Stimulated activated CD4-positive, alpha-beta T cell treated with anti-CD3 and anti-CD28 coated beads, Interleukin-1b, Interleukin-23, amount 100 ng/mL, for 4 hours (primary cell): ENCODE measurements around the gene ASGR1.

Experiments used
- DNase-seq, 2 donors: peaks; one replicate each; pipeline ENCODE4 v3.0.0-alpha.2; 2020; ENCODE audit warnings: low read depth in 2 of 2

Gene ASGR1, protein sequence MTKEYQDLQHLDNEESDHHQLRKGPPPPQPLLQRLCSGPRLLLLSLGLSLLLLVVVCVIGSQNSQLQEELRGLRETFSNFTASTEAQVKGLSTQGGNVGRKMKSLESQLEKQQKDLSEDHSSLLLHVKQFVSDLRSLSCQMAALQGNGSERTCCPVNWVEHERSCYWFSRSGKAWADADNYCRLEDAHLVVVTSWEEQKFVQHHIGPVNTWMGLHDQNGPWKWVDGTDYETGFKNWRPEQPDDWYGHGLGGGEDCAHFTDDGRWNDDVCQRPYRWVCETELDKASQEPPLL

DNA sequence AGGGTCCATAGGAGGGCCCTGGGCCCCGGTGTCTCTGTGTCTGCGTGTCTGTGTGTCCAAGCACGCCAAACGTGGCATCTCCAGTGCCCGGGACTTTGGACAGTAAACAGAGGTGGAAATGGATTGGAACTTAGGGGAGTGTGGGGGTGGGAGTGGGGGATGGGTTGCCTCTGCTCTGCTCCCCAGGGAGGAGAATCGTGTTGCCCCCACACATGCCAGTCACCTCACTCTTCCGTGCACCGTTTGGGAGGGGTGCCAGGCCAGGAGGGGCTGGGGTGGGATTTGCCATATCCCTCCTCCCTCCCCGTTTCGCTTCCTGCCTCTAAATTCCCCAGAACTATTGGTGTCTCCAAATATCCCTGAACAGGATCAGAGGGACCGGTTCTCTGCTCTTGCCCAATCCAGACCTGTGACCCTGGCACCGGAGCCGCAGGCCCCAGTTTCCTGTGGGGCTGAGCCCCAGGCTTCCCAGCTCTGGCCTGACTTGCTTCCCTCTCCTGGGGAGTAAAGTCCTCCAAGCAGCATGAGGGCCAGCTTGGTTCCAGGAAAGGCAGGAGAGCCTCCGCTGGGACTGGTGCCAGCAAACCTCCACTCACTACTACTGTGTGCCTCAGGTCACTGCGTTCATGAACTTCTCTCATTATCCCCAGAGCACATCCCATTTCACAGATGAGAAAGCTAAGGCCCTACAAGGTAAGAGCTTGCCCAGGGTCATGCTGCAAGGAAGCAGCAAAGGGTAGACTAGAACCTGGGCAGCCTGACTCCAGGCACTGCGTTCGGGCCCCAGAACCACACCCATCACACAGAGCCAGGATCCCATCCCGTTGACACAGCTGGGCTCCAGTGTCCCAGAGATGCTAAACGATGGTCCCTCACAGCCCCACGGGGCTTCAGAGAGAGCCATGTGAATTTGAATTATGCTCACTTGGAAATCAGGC lies at the start of gene ASGR1:
ASGR1 (minus strand) TSS at position 54 of the 938 bp plus-strand sequence. CDS start 807 bp downstream, outside the sequence.
- no peak for DNase-seq

DNA sequence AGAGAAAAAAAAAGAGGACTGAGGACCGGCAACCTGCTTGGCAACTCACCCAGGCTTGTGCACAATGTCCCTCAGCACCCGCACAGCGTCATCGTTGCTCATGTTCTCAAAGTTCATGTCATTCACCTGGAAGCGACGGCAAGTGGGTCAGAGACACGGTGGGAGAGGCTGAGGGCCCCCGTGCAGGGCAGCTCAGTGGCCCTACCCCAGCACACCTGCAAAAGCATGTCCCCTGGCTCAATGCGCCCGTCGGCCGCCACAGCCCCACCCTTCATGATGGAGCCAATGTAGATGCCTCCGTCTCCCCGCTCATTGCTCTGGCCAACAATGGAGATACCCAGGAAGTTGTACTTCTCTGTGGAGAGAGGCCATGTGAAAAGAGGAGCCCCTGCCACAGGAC lies 49.8 kb upstream of the ASGR1 start:
- DNase-seq: no peak

DNA sequence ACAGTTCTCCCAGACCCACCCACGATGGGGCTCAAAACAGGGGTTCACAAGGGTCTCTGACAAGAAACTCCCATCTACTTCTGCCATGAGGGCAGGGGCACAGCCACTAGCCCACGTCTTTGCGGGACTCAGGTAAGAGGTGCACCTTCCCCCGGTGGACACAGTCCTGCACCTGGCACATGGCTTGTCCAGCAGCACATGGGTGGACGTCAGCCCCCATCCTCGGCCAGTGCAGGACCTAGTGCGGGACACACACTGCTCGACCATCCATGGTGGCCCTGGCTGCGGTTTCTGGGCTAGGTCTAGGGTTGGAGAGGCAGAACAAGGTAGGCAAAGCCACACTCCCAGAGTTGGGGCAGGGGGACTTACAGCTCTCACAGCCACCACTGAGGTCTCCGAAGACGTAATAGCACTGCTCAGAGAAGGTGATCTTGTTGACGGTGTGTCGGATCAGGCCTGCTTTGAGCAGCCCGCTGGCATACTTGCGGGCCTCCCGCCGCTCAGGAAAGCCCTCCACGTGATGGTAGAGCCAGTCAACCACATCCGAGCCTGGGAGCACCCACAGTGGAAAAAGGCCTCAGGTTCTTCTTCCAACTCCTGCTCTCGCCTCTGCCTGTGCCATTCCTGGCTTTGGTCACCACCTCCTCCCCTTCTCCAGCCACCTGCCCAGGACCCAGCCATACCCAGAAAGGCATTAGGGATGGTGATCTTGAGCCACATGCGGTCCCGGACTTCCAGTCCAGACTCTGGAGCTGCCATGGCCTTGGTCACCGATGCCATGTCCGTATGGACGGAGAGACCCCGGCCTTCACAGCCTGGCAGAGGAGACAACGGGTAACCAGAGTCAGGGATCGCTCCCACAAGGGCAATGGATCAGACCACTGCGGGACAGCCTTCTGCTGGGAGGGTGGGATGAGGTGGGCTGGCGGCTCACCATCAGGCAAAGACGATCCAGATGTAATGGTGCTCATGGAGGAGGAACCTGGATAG lies 47.8 kb upstream of the ASGR1 start:
- no peak for DNase-seq

DNA sequence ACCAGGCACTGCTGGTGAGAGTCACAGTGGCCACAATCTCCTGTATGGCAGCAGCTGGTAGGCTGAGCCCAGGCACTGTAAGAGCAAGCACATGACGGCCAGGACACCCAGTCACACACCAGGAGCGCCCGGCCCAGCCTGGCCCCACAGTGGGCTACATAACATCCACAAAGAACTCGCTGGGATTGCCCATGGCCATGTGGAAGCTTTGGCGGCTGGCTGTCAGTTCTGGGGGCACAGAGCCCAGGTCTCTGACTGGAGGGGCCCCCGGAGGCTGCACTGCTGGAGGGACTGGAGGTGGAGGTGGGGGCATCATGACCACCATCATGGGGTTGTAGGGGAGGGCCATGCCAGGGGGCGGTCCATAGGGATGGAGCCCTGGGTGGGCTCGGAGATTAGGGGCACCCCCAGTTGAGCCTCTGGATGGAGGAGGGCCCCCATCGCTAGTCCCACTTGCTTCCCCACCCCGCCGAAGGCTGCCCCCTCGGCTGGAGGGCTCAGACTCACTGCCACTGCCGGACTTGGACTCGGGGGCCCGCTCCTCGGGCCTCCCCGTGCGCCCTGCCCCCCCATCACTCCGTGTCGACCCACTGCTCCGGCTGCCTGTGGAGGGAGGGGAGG lies 46.7 kb upstream of the ASGR1 start:
- no peak for DNase-seq

DNA sequence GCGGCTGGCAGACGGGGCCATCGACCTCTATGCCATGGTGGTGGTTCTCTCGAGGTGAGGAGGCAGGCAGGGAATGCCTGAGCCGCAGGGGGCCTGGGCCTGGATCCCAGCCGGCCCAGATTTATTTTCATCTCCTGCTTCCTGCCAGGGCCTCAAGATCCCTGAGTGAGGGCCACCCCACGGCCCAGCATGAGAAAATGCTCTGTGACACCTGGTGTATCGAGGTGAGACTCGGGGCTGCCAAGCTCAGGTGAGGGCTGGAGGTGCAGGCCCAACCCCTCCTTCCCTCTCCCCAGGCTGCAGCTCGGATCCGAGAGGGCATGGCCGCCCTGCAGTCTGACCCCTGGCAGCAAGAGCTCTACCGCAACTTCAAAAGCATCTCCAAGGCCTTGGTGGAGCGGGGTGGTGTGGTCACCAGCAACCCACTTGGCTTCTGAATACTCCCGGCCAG lies 45.5 kb upstream of the ASGR1 start:
- no peak for DNase-seq

DNA sequence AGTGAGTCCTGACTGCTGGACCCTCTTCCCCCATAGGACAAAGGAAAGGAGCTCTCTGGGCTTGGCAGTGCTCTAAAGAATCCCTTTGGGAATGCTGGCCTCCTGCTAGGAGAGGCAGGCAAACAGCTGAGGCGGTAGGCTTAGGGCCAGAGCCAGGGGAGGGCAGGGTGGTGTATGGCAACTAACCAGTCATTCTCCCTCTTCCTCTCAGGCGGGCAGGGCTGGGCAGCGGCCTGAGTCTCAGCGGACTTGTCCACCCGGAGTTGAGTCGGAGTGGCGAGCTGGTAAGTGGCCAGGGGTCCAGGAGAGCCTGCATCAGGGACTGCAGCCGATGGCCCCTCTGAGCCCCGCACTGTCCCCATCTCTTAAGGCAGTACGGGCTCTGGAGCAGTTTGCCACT lies 44.9 kb upstream of the ASGR1 start:
- DNase-seq: no peak

DNA sequence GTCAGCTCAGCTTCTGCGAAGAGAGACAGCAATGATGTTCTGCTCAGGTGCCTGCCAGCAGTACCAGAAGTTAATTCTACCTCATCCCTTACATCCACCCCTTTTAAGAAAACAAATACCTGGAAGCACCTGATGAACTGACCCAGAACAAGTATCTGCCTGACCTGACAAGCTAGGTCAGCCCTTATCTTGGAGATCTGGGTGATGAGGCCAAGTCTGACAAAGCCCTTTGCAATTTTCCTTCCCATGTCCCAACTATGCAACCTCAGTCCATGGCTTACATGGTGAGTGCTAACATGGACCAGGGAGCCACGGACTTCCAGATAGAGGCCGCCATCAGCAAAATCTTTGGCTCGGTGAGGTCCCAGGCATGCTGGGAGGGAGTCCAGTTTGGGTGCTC lies 44.2 kb upstream of the ASGR1 start:
- no peak for DNase-seq

DNA sequence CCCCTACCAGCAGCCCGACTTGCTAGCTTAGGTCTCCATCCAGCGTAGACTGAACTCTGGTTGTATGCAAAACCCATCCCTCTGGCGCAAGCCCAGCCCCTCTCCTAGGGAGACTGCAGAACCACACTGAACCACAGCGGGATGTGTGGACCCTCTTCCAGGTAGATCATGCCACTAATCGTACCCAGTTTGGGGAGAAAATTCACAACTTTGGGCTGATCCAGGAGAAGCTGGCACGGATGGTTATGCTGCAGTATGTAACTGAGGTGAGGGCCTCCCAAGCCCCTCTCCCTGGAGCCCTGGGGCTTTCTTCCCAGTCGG lies 43.8 kb upstream of the ASGR1 start:
- no peak for DNase-seq

DNA sequence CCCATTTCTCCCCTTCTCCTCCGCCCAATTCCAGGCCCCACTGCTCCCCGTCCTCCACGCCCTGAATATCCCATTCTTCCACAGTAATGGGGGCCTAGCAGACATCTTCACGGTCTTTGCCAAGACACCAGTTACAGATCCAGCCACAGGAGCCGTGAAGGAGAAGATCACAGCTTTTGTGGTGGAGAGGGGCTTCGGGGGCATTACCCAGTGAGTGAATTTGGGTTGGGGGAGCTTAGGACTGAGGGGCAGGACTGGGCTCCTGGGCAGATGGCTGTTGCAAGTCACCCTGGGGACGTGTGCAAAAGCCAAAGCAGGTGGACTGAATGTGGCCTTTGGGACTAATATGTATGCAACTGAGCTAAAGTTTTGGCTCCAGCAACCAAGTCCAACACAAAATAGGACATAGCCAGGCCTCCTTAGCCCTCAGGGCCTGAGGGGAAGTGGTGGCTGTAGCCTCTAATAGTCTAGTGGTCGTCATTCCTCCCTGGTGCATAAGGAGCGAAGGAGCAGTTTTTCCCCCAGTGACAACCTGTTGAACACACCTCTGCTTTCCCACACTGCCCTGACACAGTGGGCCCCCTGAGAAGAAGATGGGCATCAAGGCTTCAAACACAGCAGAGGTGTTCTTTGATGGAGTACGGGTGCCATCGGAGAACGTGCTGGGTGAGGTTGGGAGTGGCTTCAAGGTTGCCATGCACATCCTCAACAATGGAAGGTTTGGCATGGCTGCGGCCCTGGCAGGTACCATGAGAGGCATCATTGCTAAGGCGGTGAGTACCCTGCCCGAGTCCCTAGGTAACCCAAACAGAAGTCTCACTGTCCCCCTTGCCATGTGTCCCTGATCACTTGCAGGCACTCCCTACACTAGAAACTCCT lies 43.2 kb upstream of the ASGR1 start:
- no peak for DNase-seq

DNA sequence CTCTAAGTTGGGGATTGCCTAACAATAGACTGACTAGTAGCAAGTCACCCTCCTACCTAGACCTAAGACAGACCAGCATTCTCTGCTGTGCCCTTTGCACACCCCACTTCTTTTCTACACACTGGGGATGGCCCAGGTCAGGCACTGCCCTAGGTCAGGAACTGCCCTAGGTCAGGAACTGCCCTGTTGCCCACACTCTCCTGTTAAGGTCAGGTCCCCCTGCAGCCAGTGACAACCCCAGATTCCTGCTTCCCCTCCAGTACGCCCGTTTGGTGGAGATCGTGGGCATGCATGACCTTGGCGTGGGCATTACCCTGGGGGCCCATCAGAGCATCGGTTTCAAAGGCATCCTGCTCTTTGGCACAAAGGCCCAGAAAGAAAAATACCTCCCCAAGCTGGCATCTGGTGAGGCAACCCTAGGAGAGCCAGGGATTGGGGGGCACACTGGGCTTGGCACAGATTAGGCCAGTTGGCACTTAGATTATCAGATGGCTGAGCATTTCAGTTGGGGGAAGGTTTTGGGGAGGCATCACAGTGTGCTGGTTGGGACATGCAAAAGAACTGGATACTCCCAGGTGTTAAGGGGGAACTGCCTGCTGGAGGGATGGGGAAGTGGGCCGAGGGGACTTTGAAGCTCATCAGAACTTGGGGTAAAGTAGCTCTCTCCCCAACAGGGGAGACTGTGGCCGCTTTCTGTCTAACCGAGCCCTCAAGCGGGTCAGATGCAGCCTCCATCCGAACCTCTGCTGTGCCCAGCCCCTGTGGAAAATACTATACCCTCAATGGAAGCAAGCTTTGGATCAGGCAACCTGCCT lies 42.3 kb upstream of the ASGR1 start:
- no peak for DNase-seq

DNA sequence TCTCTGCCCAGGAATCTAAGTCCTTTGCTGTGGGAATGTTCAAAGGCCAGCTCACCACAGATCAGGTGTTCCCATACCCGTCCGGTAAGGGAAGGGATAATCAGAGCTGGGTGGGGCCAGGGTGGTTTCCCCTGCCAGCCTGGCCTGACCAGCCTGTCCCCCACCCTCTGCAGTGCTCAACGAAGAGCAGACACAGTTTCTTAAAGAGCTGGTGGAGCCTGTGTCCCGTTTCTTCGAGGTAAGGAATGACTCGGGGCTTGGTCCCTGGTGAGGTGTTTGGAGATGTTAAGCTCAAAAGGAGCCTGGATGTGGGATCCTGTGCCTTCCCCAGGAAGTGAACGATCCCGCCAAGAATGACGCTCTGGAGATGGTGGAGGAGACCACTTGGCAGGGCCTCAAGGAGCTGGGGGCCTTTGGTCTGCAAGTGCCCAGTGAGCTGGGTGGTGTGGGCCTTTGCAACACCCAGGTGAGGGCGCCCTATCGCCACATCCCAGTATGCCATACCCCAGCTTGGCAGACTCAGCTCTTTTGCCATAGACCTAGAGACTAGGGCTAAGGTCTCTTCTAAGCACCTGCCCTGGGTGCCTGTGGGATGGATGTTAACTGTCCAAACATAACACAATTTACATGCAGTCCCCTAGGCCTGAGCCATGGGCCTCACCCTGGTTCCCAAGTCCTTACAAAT lies 41.6 kb upstream of the ASGR1 start:
- DNase-seq: peak; percentile 37 to 46

DNA sequence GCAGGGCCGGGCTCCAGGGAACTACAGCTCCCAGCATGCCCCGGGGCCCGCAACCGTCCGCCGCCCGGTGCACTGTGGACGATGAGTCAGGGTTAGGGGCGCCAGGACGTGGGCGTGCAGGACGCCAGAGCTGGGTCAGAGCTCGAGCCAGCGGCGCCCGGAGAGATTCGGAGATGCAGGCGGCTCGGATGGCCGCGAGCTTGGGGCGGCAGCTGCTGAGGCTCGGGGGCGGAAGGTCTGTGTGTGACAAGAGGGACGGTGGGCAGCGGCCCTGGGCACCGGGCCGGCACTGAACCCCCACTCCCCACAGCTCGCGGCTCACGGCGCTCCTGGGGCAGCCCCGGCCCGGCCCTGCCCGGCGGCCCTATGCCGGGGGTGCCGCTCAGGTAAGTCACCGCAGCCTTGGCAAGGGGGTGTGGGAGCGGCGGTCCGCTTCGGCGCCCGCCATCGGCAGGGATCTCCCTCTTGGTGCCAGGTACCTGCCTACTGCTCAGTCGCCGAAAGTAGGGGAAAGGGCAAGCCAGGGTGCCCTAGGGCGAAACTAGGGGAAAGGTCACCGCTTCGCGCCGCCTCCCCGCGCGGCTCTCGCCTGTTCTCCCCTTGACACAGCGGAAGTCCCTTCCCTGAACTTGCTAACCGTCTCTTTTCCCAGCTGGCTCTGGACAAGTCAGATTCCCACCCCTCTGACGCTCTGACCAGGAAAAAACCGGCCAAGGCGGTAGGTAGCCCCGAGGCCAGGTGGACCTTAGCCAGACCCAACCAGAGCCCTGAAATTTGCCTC lies 40.8 kb upstream of the ASGR1 start, which contains the start of the genes ACADVL and DLG4:
ACADVL (plus strand) TSS at position 127 of the 781 bp plus-strand sequence; CDS start at position 174, 47 bp downstream.
DLG4 (minus strand) TSS at position 25 of the 781 bp plus-strand sequence.
- peak; percentile 55 to 76 for DNase-seq

DNA sequence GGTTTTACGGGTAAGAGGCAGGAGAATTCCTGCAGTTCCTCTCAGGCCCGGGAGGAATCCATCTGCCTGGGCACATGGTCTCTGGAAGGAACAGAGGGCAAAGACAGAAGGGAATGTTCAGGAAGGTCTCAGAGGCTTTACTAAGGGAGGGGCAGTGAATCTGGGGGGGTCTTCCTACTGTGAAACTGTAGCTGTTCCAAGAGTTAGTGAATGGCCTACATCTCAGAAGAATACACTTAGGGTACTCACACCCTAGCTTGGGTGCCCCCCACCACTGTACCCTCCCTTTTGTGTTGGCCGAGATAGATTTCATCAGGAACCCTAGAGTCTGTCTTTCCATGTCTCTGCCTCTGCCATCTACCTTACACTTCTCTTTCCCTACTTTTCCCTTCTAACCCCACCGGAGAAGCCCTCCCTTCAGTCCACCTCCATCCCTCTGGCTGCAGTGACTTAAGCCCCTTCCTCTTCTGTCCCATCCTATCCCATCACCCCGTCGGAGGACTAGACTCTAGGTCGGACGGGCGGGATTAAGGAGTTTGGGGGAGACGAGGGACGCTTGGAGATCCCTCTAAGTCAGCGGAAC lies 40.1 kb upstream of the ASGR1 start:
- DNase-seq: no peak

DNA sequence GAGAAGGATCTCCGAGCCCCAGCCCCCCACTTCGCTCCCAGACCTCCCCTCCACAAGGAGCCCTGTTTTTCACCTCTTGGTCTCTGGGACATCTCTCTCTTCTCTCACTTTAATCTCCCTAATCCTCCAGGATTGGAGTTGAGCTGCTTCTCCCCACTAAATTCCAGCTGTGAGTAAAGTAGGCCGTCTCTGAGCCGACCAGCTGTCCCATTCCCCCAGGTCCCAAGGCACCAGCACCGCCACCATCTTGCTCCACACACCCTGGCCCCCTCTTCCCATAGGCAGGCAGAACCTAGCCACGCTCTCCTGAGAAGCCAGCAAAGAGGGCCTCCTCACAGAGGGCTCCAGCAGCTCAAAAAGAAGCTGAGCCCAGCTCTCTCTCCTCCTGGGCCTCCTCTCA lies 39.6 kb upstream of the ASGR1 start:
- no peak for DNase-seq

DNA sequence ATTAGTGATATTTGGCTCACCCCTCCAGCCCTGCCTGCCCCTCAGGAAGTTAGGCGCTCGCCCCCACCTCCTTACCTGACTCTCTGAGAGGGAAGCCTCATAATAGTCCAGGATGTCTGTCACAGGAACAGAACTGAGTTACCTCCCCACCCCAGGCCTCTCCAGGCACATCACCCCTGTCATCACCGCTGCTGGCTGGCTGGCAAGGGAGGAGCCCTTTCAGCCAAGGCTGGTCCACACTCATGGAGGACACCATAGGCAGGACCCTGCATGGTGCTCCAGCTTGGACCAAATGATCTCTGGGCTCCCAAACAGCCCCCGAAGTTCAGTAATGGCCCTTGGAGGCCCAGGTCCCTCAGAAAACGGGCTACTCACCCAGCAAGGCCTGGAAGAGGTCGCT lies 39.0 kb upstream of the ASGR1 start:
- DNase-seq: no peak

DNA sequence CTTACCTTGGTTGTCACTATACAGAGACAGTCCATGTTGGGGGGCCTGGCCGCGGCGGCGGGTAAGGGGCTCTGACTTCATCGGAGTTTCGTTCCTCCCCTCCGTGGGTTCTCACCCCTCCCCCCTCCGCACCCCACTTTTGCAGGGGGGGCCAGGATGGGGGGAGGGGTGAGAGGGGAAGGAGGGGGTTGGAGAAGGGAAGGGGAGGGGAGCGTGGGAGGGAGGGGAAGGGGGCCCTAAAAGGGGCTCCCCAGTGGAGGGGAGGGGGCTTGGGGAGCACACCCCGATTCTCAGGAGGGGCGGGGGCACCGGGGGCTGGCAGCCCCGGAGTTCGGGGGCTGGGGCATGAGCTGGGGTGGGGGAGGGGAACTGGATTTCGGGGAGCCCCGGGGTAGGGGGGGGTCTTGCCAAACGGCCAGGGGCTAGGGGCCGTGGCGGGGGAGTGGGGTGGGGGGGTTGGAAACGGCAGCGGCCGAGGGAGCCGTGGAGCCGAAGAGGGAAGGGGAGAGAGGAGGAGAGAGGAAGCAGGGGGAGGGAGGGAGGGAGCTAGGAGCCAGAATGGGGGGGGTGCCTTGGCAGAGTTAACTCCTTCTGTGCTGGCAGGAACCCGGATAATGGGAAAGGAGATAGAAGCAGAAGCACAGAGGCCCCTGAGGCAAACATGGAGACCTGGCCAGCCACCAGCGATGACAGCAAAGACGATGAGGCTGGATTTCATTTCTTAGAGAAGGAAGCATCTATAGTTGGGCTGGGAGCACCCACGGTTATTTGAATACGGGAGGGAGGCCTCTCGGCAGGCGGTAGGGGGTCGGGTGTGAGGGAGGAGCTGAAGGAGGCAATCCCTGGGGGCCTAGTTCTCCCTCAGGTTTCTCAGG lies 38.2 kb upstream of the ASGR1 start:
- DNase-seq: no peak
